GM12874 (cell line): ENCODE measurements around the gene ERC2.

Source experiments
- TF ChIP-seq, protein P1 (sequence below): IDR thresholded peaks from 2 replicates; pipeline ENCODE4 v1.5.1; 2011; ENCODE audit warnings: low read depth, mild to moderate bottlenecking, control low read depth, low read length, moderate library complexity; ENCODE audit not compliant: insufficient read depth

Gene ERC2

DNA sequence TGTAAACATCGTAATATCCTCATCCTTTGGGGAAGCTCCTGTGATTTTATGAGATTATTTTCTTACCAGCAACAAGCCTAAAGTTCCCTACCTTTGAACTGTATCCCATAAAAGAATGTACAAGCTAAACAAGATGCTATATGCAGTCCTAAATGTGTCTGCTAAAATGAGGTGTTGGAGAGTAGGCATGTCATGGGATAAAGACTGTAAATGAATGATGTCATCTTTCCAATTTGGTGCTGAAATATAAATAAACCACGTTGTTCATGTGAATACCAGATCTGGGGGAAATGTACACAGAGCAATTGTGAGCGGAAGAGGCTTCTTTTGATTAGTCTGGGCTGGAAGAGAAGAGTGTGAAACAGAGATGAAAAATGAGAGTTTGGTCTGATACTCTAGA lies 766.3 kb downstream of the ERC2 start:
- TF ChIP-seq, protein P1, sequence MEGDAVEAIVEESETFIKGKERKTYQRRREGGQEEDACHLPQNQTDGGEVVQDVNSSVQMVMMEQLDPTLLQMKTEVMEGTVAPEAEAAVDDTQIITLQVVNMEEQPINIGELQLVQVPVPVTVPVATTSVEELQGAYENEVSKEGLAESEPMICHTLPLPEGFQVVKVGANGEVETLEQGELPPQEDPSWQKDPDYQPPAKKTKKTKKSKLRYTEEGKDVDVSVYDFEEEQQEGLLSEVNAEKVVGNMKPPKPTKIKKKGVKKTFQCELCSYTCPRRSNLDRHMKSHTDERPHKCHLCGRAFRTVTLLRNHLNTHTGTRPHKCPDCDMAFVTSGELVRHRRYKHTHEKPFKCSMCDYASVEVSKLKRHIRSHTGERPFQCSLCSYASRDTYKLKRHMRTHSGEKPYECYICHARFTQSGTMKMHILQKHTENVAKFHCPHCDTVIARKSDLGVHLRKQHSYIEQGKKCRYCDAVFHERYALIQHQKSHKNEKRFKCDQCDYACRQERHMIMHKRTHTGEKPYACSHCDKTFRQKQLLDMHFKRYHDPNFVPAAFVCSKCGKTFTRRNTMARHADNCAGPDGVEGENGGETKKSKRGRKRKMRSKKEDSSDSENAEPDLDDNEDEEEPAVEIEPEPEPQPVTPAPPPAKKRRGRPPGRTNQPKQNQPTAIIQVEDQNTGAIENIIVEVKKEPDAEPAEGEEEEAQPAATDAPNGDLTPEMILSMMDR: no peak

DNA sequence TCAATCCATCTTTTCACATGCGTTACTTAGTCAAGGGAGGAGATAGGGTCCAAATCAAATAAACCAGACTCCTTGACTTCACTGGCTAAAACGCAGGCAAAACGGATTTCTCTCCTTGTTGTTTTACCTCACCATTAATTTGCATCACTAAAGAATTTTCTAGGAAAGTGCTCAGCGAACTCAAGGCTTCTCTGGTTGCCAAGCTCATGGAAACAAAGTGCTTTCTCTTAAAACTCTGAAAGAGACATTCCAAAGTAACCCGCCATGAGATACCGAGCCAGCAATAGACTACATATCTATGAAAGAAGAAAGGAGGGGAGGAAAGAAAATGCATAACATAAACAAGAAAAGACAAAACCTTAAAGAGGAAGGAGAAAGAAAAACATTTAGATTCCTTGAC lies 769.4 kb downstream of the ERC2 start:
- TF ChIP-seq, protein P1: no peak

DNA sequence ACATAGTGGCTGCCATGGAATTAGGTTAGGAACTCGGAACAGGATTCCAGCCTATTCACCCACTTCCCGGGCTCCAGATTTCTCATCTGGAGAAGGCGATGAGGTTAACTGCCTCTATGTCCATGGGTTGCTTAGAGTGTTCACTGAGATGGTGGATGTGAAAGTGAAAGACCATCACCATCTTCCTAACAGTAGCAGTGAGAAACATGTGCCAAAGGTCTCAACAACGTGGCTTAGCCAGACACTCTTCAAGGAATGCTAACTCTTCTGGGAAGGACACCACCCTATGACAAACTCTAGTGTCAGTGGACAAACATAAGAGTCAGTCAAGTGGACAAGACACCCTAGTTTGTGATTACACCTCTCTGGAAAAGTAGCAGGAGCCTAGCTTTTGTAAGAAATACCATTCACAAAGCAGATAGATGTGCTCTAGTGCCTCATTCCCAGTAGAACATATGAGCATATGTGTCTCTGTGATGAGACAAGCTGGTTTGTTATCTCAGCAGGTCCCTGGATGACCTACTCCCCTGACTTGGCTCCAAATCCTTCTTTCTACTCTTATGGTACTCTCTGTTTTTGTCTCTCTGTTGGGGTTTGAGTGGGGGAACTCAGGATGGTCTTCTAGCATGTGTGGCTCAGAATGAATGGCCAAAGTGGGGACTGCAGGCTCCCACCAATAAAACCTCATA lies 770.9 kb downstream of the ERC2 start:
- TF ChIP-seq, protein P1: no peak

DNA sequence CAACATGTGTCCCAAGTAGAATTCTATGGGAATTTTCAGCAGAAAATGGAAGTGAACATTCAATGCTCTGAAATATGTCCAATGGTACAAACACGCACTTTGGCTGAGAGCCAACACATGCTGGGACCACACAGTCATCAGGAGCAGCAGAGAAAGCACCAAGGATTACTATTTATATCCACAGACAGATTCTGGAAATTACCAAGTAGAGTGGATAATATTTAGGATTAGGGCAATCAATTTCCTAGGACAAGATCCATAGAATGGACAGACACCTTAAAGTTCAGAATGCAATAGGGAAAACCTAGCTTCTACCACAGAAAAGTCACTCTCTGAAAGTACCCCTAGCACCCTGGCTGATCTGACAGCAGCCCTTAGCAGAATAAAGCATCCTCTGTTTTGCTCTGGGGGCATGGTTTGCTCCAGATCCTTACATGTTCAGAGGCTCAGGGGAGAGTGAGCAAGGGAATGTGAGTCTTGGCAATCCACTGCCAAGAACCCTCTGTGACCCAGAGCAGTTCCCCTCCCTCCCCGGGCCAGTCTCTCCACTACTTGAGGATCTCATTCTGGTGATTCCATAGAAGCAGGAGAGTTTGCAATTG lies 775.2 kb downstream of the ERC2 start:
- TF ChIP-seq, protein P1: no peak

DNA sequence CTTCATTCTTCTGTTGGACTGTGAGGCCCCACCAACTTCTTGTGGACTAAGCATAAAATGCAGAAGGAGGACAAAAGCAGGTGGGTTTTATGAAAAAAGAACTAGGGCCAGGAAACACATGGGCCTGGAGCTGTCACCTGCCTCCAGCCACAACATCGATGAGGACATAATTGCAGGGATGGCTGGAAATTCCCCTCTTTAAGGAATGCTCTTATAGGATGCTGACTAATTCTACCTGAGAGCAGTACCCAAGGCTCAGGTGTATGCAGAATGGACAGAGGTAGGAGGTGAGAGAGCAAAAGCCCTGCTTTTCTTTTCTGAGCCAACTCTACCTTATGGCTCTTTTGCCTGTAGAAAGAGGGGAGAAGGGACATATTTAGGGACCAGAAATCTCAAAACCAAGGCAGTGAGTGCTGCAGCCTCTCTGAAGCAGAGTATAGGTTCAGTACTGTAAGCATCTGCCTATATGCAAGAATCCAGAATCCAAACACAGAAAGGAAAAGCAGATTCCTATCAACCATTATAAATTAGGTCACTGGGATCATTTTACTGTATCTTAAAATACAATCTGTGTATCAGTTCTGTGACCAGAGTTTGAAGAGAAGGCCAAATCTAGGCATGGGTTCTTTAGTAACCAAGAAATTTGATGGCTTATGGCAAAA lies 775.8 kb downstream of the ERC2 start:
- TF ChIP-seq, protein P1: no peak

DNA sequence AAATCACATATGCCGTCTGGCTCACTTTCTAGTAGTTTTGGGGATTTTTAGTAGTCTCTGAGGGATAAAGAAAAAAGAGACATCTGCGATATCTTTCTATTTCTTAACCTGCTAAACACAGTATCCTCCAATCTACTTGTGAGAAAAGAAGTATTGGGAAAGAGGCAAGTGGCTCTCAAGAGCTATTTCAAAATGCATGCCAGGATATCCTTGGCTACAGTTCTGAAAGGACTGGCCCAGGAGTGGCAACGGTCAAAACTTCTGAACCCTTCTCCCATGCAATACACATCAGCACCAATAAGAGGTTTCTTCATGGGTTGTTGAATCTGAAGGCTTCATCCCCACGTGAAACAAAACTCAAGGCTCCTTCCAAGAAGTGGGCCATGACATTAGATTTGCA lies 777.1 kb downstream of the ERC2 start:
- TF ChIP-seq, protein P1: no peak

DNA sequence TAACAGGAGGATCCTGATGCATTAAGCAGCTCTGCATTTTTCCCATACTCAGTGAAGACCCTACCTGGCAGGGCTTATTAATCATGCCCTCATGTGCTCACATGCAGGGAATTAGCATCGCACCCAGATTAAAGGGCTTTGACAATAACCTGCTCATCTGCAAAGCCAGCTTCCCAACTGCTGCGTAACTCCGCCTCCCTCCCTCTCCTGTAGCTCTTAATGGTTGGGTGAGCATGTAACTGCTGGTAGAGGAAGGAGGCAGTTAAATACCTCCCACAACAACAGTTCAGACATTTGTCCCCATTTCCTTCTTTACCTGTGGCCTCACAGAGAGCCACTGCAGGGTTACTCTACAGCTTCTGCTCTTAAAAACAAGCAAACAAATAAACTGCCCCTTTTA lies 777.5 kb downstream of the ERC2 start:
- TF ChIP-seq, protein P1: no peak
